WTC11 (cell line): ENCODE measurements around the gene PTPN21.

ENCODE experiments used
- ATF6 ChIP-seq: sonication (generic); formaldehyde crosslinking; IDR thresholded peaks from 2 replicates; pipeline ENCODE4 v1.8.1; 2023; ENCODE audit warnings: mild to moderate bottlenecking, missing genetic modification reagents
- ZNF121 ChIP-seq: sonication (generic); formaldehyde crosslinking; IDR thresholded peaks from 2 replicates; pipeline ENCODE4 v1.8.0; 2023; ENCODE audit warnings: missing genetic modification reagents
- ZNF532 ChIP-seq: fragments of 250-450 bp; sonication (Bioruptor Pico); IDR thresholded peaks from 2 replicates; pipeline ENCODE4 v1.9.0; 2021; ENCODE audit warnings: mild to moderate bottlenecking, borderline replicate concordance

DNA sequence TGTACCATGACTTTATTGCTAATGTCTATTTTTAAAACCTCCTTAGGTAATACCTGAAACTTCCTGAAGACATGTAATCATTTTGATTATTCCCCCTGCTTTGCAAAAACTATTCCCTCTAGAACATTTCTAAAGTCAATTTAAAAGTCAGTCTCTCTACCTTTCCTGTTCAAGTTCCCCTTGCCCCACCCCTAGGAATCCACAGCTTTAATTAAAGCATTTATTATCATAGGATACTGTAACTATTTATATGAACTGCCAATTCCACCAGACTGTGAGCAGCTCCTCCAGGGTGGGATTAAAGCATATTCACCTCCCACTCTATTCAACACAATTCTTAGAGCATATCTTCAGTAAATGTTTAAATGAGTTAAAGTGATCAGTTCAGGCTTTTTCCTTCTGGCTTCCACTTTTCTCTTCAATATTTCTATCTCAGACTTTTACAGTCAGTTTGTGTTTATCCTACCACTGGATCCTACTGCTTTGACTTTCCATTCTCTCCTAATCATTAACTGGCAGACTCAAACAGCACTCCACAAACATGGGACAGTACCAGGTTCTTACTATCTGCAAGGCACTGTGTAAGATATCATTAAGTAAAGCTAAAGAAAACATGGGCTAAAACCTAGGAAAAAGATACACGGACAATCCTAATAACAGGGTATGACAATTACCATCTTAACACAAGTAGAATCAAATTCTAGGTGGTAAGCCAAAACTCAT is 39.1 kb downstream of the PTPN21 start:
- TF ChIP-seq ZNF121 (CRISPR knock-in tag) (no peak), ZNF532 (no peak), ATF6 (no peak)
